Adrenal gland (tissue), 5 donors: ENCODE data around the gene TMEM42.
A peak's percentile ranks its signal among the peaks of the same experiment; 100 is the strongest.

Source experiments
- CTCF ChIP-seq, 6 experiments: fragments of 450-650 bp in 4 of 6; fragments of 200-600 bp in 2 of 6; sonication (generic) in 1 of 6; IDR thresholded peaks; 1 replicate in 5 of 6; 2 replicates in 1 of 6; pipeline versions ENCODE4 v1.5.1 to v1.8.0; 2016 to 2021; ENCODE audit warnings: antibody characterized with exemption in 6 of 6, mild to moderate bottlenecking in 2 of 6, moderate library complexity in 1 of 6
- POLR2A ChIP-seq, 2 donors: fragments of 450-650 bp; IDR thresholded peaks; one replicate each; pipeline ENCODE4 v1.6.1; 2017; ENCODE audit warnings: antibody characterized with exemption in 2 of 2, mild to moderate bottlenecking in 2 of 2, moderate library complexity in 1 of 2
- donor health status: DM: no; HTN: no; CAD: no.

GRCh38 chr3:44913868-44914468, 52.3 kb downstream of the TMEM42 start:
- no peak for TF ChIP-seq POLR2A (IDR thresholded peaks at IDR 0.05)
- peak; percentile 48 to 70 (median 64) for TF ChIP-seq CTCF (IDR thresholded peaks at IDR 0.05)
